ENCODE data around the gene SAMM50.

Gene SAMM50

GRCh38 chr22:44029069-44029468 is 73.8 kb downstream of the SAMM50 start:
- no peak for TF ChIP-seq CTCF (IDR thresholded peaks at IDR 0.05; ENCODE audit: low read depth, low read length)

DNA sequence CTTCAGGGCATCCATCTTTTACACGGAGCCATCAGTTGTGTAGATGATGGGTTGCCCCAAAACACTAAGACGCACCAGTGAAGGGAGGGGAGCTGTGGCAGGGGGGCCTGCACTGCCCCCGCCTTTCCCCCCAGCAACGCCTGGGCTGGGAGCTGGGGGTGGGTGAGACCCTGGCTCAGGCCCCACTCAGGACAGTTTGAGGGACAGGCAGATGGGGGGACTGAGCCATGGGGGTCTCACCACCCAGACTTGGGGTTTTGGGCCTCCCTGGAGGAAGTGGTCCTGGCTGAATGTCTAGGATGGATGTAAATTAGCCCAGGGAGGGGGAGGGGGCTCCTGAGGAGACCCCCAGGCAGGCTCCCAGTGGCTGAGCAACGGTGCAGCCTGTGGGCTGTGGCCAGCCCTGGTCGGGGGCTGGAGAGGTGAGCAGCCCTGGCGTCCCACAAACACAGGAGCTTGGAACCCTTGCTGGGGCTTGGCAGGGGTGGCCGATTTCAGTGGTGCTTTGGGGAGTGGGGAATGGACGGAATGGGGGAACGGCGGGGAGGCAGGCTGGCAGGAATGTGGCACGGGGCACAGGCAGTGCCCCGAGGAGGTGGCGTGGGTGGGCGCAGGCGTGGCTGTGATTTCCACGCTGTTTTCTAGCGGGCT is 74.9 kb downstream of the SAMM50 start:
- no peak for TF ChIP-seq CTCF (IDR thresholded peaks at IDR 0.05; ENCODE audit: low read depth, low read length)
- H3K4me3 ChIP-seq (ENCODE audit: low read depth, low read length) = no peak overlapping the region

More at GRCh38 chr22:44029069-44029468, 73.8 kb downstream of the SAMM50 start:
- no peak overlapping the region for H3K4me3 ChIP-seq (ENCODE audit: low read depth, low read length)

DNA sequence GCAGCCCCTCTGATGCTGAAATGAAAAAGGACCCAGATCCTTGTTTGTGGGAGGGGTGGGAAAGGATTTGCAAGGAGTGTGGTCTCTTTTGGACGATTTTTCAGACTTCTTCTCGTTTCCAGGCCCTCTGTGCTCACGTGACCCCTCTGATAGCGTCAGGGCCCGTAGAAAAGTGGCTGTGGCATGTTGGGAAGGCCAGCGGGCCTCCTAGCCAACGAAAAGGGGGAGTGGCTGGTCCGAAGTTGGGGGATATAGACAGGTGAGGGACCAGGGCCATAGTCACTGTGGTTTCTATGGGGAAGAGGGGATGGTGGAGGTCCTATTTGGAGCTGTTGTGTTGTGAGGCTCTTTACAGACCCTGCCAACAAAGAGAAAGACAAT is 75.5 kb downstream of the SAMM50 start:
- no peak overlapping the region for H3K4me3 ChIP-seq (ENCODE audit: low read depth, low read length)
- no peak for TF ChIP-seq CTCF (IDR thresholded peaks at IDR 0.05; ENCODE audit: low read depth, low read length)

DNA sequence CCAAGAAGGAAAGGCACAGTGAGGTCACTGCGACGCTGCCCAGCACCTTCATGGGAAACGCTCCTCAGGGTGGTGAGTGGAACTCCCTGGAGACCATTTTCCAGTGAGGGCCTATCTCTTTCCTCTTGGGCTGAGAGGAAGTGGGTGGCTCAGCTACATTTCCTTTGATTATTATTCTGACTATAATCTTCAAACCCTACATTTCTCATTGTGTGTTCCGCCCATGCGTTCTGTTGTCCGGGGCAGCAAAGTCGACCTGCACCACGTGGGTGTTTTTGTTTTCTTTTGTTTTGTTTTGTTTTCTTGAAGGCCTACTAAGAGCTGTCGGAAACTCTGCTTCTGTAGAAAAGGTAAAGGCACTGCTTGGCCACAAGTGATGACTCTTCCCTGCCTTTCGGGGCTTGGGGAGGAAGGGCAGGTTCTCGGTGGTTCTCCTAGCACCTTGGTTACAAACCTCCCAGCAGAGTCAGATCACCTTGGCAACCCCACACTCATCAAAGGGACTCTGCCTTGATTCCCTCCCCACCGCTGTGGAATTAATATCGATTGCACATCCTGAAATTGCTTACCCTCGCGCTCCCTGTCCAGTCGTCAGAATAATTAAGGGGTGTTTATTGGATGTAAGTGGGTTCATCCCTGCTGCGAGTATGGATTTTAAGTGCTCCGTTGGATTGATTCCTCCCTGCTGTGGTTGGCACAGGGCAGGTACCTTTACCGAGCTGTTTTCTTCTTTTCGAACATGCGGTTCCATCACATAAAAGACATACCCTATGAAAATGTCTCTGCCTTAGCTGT is 76.1 kb downstream of the SAMM50 start:
- no peak for TF ChIP-seq CTCF (IDR thresholded peaks at IDR 0.05; ENCODE audit: low read depth, low read length)
- no peak overlapping the region for H3K4me3 ChIP-seq (ENCODE audit: low read depth, low read length)

GRCh38 chr22:44032126-44032730 is 77.0 kb downstream of the SAMM50 start:
- no peak overlapping the region for H3K4me3 ChIP-seq (ENCODE audit: low read depth, low read length)
- no peak for TF ChIP-seq CTCF (IDR thresholded peaks at IDR 0.05; ENCODE audit: low read depth, low read length)

GRCh38 chr22:44033287-44033686 is 78.0 kb downstream of the SAMM50 start:
- no peak overlapping the region for H3K4me3 ChIP-seq (ENCODE audit: low read depth, low read length)
- no peak for TF ChIP-seq CTCF (IDR thresholded peaks at IDR 0.05; ENCODE audit: low read depth, low read length)

DNA sequence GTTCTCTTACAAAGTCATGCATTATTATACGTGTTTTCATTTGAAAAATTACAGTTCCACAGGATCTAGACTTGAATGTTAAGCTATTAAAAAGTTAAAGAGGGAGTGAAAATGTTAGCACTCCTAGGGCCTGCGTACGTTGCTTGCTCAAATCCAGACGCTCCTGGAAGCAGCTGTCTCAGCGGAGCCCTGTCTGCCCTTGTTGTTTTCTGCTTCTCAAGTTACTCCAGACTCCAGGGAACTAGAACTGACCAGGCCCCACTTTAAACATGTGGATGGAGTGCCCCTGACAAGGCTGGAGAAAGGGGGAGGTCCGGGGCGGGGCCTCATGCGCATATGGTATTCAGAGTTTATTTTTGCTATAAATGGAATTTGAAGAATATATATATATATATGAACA is 78.5 kb downstream of the SAMM50 start:
- no peak for TF ChIP-seq CTCF (IDR thresholded peaks at IDR 0.05; ENCODE audit: low read depth, low read length)

More for the DNA sequence above, 78.5 kb downstream of the SAMM50 start:
- no peak overlapping the region for H3K4me3 ChIP-seq (ENCODE audit: low read depth, low read length)

All from WI38 (cell line).